PFSK-1 (cell line): ENCODE results near the gene STAMBPL1.

Experiments used
- POLR2AphosphoS5 ChIP-seq: IDR thresholded peaks from 2 replicates; pipeline ENCODE4 v1.6.1; 2012; ENCODE audit warnings: low read depth, mild to moderate bottlenecking, control low read depth, low read length, moderate library complexity
- SIN3A ChIP-seq: IDR thresholded peaks from 2 replicates; pipeline ENCODE4 v1.6.1; 2012; ENCODE audit warnings: mild to moderate bottlenecking, low read length, moderate library complexity, borderline replicate concordance; ENCODE audit not compliant: insufficient read depth
- TAF1 ChIP-seq: IDR thresholded peaks from 2 replicates; pipeline ENCODE4 v1.6.1; 2012; ENCODE audit warnings: low read length, control low read depth, borderline replicate concordance; ENCODE audit not compliant: insufficient read depth
- TF ChIP-seq, protein P1 (sequence below), 2 experiments: IDR thresholded peaks; 2 replicates each; pipeline versions ENCODE4 v1.6.1 to v1.8.0; 2011 to 2012; ENCODE audit warnings: low read depth in 2 of 2, low read length in 2 of 2, control low read depth in 1 of 2, inconsistent platforms in 1 of 2, mild to moderate bottlenecking in 1 of 2, moderate library complexity in 1 of 2; ENCODE audit not compliant: insufficient read depth in 1 of 2

DNA sequence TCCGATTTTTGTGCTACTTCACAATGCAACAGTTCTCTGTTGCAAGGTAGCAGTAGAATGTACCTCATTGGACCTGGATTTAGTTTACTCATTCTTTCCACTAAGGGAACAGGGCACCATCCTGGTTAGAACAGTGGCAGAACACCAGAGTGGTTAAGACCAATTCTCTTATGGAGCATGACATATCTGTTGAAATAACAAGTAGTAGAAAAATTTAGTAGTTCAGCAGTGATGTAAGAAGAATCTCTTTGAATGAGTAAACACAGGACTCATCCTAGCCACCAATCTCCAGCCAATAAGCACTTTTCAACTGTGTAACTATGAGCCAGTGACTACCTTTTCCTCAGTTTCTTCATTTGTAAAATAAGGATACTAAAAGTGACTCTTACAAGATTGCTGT is 30.8 kb upstream of the STAMBPL1 start:
- TF ChIP-seq TAF1 (no peak), POLR2AphosphoS5 (no peak), SIN3A (no peak)
- TF ChIP-seq, protein P1, sequence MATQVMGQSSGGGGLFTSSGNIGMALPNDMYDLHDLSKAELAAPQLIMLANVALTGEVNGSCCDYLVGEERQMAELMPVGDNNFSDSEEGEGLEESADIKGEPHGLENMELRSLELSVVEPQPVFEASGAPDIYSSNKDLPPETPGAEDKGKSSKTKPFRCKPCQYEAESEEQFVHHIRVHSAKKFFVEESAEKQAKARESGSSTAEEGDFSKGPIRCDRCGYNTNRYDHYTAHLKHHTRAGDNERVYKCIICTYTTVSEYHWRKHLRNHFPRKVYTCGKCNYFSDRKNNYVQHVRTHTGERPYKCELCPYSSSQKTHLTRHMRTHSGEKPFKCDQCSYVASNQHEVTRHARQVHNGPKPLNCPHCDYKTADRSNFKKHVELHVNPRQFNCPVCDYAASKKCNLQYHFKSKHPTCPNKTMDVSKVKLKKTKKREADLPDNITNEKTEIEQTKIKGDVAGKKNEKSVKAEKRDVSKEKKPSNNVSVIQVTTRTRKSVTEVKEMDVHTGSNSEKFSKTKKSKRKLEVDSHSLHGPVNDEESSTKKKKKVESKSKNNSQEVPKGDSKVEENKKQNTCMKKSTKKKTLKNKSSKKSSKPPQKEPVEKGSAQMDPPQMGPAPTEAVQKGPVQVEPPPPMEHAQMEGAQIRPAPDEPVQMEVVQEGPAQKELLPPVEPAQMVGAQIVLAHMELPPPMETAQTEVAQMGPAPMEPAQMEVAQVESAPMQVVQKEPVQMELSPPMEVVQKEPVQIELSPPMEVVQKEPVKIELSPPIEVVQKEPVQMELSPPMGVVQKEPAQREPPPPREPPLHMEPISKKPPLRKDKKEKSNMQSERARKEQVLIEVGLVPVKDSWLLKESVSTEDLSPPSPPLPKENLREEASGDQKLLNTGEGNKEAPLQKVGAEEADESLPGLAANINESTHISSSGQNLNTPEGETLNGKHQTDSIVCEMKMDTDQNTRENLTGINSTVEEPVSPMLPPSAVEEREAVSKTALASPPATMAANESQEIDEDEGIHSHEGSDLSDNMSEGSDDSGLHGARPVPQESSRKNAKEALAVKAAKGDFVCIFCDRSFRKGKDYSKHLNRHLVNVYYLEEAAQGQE (IDR thresholded peaks at IDR 0.05; ENCODE audit: insufficient read depth in 1 of 2, low read depth in 2 of 2, low read length in 2 of 2), result no peak
